TTC549 (cell line): Measurements from ENCODE around the gene TMCC2.
"Not testable (repeated sequence)": the region's sequence is repeated elsewhere in the genome, so short reads cannot be mapped to it uniquely, and the experiment has no call there.

Experiments
- FAIRE-seq: peaks from 2 replicates; lab custom pipeline; 2012; peaks lifted over from hg19 to GRCh38; lab: Jason Lieb, UNC

The TMCC2 gene, protein sequence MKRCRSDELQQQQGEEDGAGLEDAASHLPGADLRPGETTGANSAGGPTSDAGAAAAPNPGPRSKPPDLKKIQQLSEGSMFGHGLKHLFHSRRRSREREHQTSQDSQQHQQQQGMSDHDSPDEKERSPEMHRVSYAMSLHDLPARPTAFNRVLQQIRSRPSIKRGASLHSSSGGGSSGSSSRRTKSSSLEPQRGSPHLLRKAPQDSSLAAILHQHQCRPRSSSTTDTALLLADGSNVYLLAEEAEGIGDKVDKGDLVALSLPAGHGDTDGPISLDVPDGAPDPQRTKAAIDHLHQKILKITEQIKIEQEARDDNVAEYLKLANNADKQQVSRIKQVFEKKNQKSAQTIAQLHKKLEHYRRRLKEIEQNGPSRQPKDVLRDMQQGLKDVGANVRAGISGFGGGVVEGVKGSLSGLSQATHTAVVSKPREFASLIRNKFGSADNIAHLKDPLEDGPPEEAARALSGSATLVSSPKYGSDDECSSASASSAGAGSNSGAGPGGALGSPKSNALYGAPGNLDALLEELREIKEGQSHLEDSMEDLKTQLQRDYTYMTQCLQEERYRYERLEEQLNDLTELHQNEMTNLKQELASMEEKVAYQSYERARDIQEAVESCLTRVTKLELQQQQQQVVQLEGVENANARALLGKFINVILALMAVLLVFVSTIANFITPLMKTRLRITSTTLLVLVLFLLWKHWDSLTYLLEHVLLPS

DNA sequence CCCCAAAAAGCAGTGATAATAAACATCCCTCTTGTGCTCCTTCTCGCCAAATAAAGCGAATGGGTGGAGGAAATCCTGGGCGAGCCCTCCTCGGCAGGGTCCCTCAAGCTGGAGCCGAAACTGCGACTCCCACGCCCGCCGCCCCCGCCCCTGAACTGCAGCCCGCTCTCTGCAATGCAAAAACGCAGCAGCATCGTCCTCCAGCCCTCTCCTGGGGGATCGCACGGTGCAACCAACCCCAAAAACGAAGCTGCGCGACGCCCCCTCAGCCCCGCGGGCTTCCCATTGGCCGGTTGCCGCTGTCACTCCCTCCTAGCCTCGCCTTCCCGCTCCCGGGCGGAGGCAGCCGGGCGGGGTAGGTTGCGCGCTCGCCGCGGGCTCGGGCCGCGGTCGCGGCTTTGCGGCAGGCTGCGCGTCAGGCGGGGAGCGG, at the start of gene TMCC2:
TMCC2 (plus strand) TSS at position 363 of the 430 bp plus-strand sequence. CDS start 619 bp downstream, outside the sequence.
- no peak for FAIRE-seq

DNA sequence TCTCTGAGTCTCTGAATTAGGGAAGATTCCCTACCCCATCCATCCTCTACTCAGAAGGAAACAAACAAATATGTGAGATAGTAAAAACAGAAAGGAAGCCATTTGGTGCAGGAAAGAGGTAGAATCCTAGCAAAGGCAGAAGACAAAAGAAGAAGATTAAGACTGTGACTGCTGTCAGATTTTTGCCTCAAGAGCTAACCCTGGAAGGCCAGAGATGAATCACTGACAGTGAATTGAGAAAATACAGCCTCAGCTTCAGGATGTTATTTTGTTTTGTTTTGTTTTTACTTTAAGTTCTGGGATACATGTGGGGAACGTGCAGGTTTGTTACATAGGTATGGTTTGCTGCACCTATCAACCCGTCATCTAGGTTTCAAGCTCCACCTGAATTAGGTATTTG, 47.9 kb upstream of the TMCC2 start:
- FAIRE-seq = no peak

GRCh38 chr1:205180331-205180730, 47.4 kb upstream of the TMCC2 start:
- FAIRE-seq = not testable (repeated sequence)

GRCh38 chr1:205182930-205183329, 44.8 kb upstream of the TMCC2 start:
- FAIRE-seq = no peak

DNA sequence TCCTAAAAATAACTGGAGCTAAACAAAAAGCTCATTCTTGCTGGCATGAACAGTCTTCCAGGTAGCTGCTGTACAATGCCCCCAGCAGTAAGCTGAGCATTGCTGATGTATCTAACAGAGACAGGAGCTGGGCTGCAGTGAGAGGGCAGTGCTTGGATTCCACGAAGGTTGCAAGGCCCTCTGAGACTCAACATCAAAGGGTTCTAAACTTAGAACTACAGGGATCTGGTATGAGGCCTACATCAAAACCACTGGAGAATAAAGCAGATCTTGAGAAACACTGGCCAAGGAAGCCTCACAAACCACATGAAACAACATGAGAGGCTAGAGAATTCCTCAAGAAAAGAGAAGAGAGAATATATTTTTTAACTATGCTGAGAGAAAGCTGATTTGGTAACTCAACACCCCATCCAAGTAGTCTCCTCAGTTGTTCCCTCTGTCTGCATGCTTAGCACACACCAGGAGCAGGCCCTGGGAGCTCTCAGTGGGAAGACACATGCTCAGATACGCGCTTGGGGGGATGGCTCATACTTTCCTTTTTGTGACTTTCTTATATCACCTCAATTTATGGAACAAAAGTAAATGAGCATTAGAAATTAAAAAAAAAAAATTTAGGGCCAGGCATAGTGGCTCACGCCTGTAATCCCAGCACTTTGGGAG, 43.9 kb upstream of the TMCC2 start:
- no peak for FAIRE-seq

DNA sequence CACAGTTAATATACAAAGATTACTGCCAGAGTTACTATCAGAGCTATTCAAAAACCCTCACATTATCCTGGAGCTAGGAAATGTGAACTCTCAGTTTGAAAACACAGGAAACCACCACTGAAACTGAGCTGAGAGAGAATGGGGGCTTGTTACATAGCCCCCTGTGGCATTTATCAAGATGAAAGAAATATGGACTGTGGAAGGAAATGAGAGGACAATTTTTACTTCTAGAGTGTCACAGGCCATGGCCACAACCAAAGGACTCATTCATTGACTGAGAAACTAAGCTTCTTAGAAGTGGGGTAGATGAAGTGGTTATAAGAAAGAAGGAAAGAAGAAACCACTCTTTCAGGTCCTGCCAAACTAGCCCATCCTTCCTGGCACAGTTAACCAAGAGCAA, 41.6 kb upstream of the TMCC2 start:
- no peak for FAIRE-seq

- FAIRE-seq = no peak
Measured at GRCh38 chr1:205187420-205187819, 40.3 kb upstream of the TMCC2 start.

GRCh38 chr1:205188098-205188497, 39.6 kb upstream of the TMCC2 start:
- FAIRE-seq = no peak

GRCh38 chr1:205188596-205188995, 39.1 kb upstream of the TMCC2 start:
- FAIRE-seq = no peak

- peak; percentile 61 for FAIRE-seq
Measured at GRCh38 chr1:205189131-205189530, 38.6 kb upstream of the TMCC2 start.

DNA sequence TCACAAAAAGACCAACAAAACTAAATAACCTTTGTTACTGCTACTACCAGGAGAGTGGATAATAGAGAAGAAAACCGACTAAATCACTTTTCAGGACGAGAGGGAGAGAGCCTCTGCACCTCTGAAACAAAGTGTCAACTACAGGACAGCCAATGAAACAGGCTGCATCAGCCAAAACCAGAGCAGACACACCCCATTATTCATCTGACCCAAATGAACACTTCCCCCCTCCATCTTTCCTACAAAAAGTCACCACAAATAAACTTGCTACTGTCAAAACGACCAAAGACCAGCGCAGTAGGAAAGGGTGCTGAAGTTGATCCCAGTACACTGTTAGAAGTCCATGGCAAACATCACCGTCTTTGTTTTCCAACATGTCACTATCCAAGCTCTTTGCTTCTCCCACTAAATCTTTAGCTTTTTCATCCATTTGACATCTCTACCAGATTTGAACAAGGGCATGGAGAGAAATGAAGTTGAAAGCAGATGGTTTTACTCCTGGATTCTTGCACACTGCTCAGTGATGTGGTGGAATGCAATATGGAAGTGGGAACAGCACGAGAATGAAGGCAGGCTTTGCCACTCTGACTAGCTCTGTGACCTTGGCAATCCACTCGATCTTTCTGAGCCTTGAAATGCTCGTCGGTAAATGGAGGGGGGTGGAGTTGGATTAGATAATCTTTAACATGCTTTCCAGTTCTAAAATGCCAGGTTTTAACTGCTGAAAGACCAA, 36.7 kb upstream of the TMCC2 start:
- no peak for FAIRE-seq

- no peak for FAIRE-seq
Measured at GRCh38 chr1:205191622-205192021, 36.1 kb upstream of the TMCC2 start.

- no peak for FAIRE-seq
Measured at GRCh38 chr1:205192287-205192686, 35.5 kb upstream of the TMCC2 start.

DNA sequence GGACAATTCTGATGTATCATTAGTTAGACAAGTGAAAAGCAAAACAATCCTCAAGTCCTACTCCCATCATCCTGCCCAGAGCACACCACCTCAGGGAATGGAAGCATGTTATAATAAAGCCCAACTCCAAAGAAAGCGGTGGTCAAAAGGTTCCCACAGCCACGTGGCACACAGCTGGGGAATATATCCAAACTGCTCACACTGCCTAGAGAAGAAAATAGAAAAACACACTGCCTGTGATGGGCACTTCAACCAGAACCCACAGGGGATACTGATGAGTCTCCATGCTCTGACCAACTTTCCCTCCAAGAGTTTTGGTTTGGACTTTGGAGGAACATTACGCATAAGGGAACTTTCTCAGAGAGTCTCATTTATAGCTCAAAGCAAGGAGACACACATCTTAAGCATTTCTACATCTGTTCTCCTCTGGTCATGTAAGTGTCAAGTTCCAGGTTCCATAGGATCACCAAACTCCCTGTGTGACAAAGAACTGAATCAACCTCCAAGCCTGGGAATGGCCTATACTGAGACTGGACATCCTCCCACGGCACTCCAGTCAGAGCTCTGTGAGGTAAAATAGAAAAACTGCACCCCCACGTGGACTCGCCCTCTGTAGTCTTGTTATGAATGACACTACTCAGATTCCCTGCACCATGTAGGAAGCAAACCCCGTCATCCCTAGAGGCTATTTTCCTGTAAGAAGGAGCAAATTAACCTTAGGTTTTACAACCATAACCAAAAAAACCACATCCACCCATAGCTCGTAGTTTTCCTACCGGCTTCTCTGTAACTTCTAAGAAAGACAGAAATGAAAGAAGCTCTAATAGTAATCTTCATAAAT, 28.4 kb upstream of the TMCC2 start:
- FAIRE-seq = no peak

DNA sequence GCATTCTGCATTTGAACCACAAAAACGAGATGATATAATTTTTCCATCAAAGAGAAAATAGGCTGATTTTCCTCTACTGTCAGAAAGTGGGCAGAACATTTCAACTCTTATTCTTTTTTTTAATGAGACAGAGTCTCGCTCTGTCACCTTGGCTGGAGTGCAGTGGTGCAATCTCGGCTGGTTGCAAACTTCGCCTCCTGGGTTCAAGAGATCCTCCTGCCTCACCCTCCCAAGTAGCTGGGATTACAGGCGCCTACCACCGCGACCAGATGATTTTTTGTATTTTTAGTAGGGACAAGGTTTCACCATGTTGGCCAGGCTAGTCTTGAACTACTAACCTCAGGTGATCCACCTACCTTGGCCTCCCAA, 27.8 kb upstream of the TMCC2 start:
- no peak for FAIRE-seq

DNA sequence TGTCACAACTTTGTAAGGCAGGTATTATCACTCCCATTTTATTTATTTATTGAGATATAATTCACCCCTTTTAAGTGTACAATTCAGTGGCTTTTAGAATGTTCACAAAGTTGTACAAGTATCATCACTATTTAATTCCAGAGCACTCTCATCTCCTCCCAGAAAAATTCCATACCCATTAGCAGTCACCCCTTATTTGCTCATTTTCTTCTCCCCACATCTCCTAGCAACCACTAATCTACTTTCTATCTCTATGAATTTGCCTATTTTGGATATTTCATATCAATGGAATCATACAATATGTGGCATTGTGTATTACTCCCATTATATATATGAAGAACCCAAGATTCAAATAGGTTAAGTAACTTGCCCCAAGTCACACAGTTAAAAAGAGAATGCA, 23.2 kb upstream of the TMCC2 start:
- no peak for FAIRE-seq

DNA sequence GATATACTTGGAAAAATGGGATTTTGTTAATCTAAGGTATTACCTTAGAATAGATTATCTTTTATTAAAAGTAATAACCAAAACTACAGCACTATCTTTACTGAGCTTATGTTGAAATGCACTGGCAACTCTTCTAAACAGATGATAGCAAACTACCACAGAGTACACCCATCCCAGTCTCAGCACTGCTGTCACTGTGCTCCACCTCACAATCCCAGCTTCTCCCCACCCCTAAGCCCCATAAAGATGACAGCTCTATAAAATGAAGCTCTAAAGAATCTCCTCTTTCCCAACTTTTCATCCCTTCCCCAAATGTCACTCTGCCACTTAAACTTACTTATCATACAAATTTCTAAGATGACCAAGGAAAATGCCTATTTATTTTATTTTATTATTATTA, 22.7 kb upstream of the TMCC2 start:
- no peak for FAIRE-seq

- no peak for FAIRE-seq
Measured at GRCh38 chr1:205208811-205209210, 18.9 kb upstream of the TMCC2 start.

- no peak for FAIRE-seq
Measured at GRCh38 chr1:205210756-205211168, 17.0 kb upstream of the TMCC2 start.

- FAIRE-seq = peak; percentile 92
Measured at GRCh38 chr1:205211169-205211838, 16.4 kb upstream of the TMCC2 start, which contains the start of gene DSTYK. TSS of gene DSTYK (minus strand) at chr1:205211702. CDS start at chr1:205211535, 167 bp downstream.
